Measurements from ENCODE around the gene DYNLT1.
"Not testable (repeated sequence)": the region's sequence is repeated elsewhere in the genome, so short reads cannot be mapped to it uniquely, and the experiment has no call there.

The DYNLT1 gene

DNA sequence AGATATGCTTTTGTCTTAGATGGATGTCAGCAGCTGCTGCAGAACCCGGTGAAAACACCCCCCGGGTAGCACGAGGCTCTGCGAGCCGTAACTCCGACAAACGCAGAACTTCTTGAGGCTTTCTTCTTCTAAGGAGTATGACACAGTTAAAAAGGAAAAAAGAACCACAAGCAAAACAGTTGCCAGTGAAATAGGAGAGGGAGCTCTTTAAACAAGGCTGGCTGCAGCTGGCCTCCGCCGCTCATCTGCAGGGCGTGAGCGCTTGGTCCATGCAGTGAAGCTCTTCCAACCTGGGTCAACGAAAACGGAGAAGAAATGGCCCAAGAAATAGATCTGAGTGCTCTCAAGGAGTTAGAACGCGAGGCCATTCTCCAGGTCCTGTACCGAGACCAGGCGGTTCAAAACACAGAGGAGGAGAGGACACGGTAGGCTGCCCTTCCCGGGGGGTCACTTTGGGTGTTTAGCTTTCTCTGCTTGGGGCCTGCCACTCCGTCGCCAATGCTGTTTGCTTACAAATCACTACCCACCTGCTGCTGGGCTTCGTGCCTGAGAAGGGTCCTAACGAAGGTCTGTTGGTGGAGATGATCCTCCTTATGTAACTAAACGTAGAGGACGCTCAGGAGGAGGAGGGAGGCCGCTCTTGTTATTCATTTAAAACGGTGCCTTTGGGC, 18.5 kb upstream of the DYNLT1 start:
- no peak for DNase-seq (ENCODE audit: low spot score)

DNA sequence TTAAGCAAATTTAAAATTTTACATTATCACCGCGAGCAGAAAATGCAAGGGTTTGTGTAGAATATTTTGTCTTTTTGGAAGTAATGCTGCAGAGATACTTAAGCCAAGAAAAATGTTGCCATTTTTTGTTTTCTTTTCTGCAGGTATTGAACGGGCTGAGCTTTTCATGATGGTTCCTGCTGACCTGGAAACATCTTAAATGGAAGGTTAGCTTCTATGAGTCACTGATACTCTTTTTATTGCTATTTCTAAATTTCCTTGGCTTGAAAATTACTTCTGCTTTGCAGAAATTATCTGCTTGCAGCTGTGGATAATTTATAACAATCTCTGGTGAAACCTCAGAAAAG, 18.0 kb upstream of the DYNLT1 start:
- DNase-seq (ENCODE audit: low spot score): no peak

DNA sequence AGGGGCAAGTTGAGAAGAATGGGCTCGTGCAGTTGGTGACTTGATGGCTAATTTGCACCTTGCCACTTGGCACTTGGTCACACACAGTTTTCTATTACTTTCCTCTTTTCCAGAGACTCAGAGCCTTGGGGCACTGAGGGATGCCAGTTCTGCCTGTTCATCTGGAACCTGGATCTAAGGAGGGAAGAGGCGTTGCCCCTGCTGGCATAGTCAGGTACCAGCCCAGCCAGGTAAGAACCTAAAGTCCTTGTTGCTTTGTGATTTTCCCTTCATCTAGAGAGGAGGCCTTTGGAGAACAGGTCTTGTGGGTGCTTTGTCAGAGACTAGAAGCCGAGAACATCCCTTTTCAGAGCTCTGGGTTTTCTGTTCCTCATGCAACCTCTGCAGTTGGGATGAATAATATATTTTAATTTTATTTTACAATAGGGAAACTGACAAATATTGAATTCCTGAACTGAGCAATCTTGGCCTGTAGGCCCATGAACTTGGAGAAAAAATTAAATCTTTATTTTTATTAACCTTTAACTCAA, 16.7 kb upstream of the DYNLT1 start:
- no peak for DNase-seq (ENCODE audit: low spot score)

- no peak for DNase-seq (ENCODE audit: low spot score)
Observed at GRCh38 chr6:158660333-158660754, 15.8 kb upstream of the DYNLT1 start.

DNA sequence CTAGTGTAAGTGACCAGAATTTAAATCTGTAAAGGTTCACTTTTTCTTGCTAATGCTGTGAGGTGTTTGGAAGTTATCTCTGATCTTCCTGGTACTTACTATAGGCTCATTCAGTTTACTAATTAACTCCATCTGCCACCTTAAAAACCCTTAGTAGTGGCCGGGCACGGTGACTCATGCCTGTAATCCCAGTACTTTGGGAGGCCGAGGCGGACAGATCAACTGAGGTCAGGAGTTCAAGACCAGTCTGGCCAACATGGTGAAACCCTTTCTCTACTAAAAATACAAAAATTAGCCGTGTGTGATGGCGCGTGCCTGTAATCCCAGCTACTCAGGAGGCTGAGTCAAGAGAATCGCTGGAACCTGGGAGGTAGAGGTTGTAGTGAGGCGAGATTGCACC, 12.4 kb upstream of the DYNLT1 start:
- DNase-seq (ENCODE audit: low spot score): not testable (repeated sequence)

DNA sequence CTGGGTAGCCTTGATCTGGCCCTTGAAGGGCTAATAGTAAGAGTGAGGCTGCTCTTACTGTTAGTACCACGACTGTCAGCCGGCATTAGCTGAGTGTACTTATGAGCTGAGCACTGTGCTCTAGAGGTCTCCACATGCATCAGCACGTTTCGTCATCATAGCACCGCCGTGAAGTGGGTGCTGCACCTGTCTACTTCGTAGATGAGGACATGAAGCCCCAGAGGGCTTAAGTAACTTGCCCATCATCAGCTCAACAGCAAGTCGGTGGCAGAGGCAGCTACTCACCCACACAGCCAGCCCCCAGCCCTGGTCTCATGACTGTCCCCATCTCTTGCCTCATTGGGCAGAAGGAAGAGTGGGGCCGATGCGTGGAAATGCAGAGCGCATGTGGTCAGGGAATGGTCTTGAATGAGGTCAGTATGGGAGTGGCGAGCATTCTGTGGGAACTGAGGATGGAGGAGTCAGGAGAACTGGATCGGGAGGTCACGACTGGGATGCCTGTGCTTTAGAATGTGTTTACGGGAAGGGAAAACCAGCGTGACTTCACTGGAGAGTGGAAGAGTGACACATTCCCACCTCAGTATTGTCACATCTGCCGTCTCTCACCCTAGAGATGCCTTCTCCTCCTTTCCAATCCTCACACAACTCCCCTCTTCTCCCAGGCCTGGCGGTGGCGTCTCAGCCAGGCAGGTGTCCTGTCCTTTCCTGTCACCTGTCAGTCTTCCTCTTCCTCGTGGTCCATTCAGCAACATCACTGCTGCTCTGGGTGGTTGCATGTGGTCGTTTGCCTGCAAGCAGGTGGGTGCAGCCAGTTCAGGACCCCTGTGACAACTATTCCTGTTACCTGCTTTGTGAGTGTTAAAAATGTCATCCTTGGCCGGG, 11.3 kb upstream of the DYNLT1 start:
- DNase-seq (ENCODE audit: low spot score): no peak

- no peak for DNase-seq (ENCODE audit: low spot score)
Observed at GRCh38 chr6:158654960-158655489, 10.5 kb upstream of the DYNLT1 start.

- no peak for DNase-seq (ENCODE audit: low spot score)
Observed at GRCh38 chr6:158654498-158654897, 10.0 kb upstream of the DYNLT1 start.

DNA sequence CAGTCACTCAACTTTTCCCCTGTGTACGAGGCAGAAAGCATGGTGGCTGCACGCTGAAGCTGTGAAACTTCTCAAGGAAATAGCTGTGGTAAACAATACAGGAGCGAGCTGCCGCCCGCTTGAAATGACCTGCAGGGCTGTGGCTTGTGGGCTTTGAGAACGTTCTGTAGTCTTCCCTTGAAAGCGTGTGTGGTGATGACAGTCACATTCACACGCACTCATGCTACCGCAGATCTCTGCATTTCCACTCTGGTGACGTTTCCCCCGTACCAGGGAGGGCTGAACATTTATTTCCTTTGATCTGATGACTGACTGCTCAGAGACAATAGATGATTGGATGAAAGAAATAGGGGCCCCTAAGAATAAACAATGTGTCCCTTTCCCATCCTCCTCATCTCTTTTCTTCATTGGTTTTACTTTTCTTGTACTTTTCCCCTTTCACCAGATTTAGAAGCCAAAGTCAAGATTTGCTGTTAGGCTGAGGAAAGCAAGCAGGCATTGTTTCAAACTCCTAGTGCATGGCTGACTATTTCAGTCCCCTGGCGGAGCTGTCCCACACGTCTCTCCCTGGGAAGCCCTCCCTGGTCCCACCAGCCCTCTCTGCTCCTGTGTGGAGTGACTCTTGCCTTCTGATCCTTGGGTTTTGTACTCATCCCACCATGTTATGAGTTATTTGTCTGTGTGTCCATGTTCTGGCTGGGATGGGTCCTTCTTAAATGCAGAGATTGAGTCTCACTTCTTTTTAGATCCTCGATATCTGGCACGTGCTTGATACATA, 9.2 kb upstream of the DYNLT1 start:
- DNase-seq (ENCODE audit: low spot score): no peak

DNA sequence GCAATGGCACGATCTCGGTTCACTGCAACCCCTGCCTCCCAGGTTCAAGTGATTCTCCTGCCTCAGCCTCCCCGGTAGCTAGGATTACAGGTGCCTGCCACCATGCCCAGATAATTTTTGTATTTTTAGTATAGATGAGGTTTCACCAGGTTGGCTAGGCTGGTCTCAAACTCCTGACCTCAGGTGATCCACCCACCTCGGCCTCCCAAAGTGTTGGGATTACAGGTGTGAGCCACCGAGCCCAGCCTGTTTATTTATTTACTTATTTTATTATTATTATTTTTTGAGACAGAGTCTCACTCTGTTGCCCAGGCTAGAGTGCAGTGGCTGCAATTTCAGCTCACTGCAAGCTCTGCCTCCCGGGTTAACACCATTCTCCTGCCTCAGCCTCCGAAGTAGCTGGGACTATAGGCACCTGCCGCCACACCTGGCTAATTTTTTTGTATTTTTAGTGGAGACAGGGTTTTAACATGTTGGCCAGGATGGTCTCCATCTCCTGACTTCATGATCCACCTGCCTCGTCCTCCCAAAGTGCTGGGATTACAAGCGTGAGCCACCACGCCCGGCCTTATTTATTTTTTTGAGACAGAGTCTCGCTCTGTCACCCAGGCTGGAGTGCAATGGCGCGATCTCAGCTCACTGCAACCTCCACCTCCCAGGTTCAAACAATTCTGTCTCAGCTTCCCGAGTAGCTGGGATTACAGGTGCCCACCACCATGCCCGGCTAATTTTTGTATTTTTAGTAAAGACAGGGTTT, 7.6 kb upstream of the DYNLT1 start:
- not testable (repeated sequence) for DNase-seq (ENCODE audit: low spot score)

- no peak for DNase-seq (ENCODE audit: low spot score)
Observed at GRCh38 chr6:158649289-158650143, 5.0 kb upstream of the DYNLT1 start, which contains the start of gene SYTL3. Gene SYTL3 (plus strand): TSS chr6:158650054. CDS start chr6:158663269, 13,215 bp downstream.

DNA sequence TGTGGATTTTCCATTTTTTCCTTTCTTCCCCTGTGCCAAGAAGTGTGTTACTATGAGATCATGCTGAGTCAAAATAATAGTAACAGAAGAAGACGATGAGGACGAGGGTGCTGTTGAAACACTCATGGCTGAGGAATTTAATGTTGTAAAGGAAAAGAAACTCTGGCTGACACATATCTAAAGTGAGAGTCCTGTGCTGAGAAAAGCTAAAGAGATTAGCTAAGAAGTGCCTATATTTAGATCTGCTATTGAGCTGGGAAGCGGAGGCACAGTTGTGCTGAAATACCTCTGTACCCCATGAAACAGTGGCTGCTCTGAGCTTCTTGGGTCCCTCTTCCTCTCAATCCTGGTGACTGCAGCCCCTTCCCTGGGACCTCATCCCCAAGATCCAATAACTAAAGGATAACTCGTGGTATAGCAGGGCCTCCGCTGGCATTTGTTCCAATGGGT, 4.2 kb upstream of the DYNLT1 start:
- no peak for DNase-seq (ENCODE audit: low spot score)

GRCh38 chr6:158647501-158647900, 3.0 kb upstream of the DYNLT1 start:
- DNase-seq (ENCODE audit: low spot score): no peak

- DNase-seq (ENCODE audit: low spot score): no peak
Observed at GRCh38 chr6:158646023-158646910, 1.7 kb upstream of the DYNLT1 start.

DNA sequence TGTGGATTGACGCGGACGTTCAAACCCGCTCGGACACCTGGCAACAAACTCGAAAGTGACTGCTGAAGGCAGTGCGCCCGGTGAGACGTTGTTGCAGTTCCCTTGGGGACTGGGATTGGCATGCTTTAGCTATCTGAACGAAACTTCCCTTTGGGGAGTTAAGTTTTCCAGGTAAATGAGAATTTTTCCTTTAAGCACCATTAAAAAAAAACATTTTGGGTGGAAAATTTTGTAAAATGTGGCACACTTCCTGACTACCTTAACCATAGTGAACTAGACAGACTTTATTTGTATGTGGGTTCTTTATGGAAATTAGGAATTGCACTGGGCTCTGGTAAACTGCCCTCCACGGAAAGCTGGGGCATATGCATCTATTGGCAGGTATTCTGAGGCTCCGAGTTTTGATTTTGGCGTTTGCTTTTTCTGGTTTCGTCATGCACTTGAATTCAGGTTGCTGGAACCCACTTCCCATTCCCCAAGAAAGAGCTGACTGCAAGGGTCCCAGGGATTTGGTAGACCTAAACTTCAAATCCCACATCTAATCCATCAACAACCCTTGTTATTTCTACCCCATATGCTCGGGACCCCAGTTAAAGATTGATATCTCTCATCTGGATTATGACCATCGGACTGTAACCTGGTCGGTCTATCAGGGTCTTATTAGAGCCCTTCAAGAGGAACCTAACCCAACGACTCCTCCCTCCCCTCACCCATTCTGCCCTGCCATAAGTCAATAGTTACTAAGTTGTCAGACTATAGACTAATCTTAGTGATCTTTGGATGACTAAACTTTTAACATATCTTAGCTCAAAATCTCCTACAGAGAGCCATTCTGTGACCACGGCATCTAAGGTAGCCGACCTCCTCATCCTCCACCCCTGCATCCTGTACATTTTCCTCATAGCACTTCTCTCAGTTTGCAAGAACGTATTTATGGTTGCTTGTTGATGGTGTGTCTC, 800 bp upstream of the DYNLT1 start:
- DNase-seq (ENCODE audit: low spot score): no peak

GRCh38 chr6:158643836-158644230, 710 bp downstream of the DYNLT1 start:
- DNase-seq (ENCODE audit: low spot score): no peak

GRCh38 chr6:158642097-158642601, 2.4 kb downstream of the DYNLT1 start:
- DNase-seq (ENCODE audit: low spot score): no peak

DNA sequence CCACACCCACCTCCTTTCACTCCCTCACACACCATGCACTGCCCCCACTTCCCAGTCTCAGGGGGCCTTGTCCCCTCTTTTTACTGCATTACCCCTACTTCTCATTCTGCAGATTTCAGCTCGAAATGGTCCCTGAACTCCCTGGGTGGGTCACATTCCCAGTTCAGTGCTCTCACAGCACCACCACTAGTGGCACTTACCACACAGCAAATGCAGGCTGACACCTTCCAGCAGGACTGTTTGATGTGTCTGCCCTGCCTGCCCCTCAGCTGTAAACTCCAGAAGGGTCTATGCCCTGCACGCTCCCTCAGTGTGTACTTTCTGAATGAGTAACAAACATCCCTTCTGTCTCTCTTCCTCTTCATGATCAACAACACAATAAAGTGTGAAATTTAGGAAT, 4.0 kb downstream of the DYNLT1 start:
- no peak for DNase-seq (ENCODE audit: low spot score)

Measured in left forelimb (tissue), 1 donor.